ENCODE results near the gene MPZL3.
"Not testable (repeated sequence)": the region's sequence is repeated elsewhere in the genome, so short reads cannot be mapped to it uniquely, and the experiment has no call there.

The MPZL3 gene

GRCh38 chr11:118212781-118213191 is 39.4 kb downstream of the MPZL3 start:
- no peak for DNase-seq (ENCODE audit: low read depth, low spot score)

- DNase-seq (ENCODE audit: low read depth, low spot score), result no peak
Observed at GRCh38 chr11:118212131-118212725, 39.9 kb downstream of the MPZL3 start.

GRCh38 chr11:118211006-118211405 is 41.2 kb downstream of the MPZL3 start:
- peak; percentile 23 for DNase-seq (ENCODE audit: low read depth, low spot score)

- no peak for DNase-seq (ENCODE audit: low read depth, low spot score)
Observed at GRCh38 chr11:118210323-118210722, 41.8 kb downstream of the MPZL3 start.

GRCh38 chr11:118209033-118209432 is 43.1 kb downstream of the MPZL3 start:
- DNase-seq (ENCODE audit: low read depth, low spot score), result no peak

- no peak for DNase-seq (ENCODE audit: low read depth, low spot score)
Observed at GRCh38 chr11:118207079-118207478, 45.1 kb downstream of the MPZL3 start.

GRCh38 chr11:118206391-118207031 is 45.7 kb downstream of the MPZL3 start:
- no peak for DNase-seq (ENCODE audit: low read depth, low spot score)

- no peak for DNase-seq (ENCODE audit: low read depth, low spot score)
Observed at GRCh38 chr11:118205606-118206378, 46.4 kb downstream of the MPZL3 start.

GRCh38 chr11:118202599-118203422 is 49.4 kb downstream of the MPZL3 start:
- DNase-seq (ENCODE audit: low read depth, low spot score), result no peak

- DNase-seq (ENCODE audit: low read depth, low spot score), result no peak
Observed at GRCh38 chr11:118201966-118202365, 50.2 kb downstream of the MPZL3 start.

GRCh38 chr11:118200901-118201680 is 51.1 kb downstream of the MPZL3 start:
- DNase-seq (ENCODE audit: low read depth, low spot score), result no peak

- DNase-seq (ENCODE audit: low read depth, low spot score), result no peak
Observed at GRCh38 chr11:118200497-118200896, 51.7 kb downstream of the MPZL3 start.

GRCh38 chr11:118199135-118199534 is 53.0 kb downstream of the MPZL3 start:
- no peak for DNase-seq (ENCODE audit: low read depth, low spot score)

GRCh38 chr11:118198370-118198769 is 53.8 kb downstream of the MPZL3 start:
- no peak for DNase-seq (ENCODE audit: low read depth, low spot score)

GRCh38 chr11:118194835-118195627 is 57.1 kb downstream of the MPZL3 start:
- no peak for DNase-seq (ENCODE audit: low read depth, low spot score)

GRCh38 chr11:118193910-118194566 is 58.1 kb downstream of the MPZL3 start:
- DNase-seq (ENCODE audit: low read depth, low spot score), result no peak

GRCh38 chr11:118192817-118193216 is 59.3 kb downstream of the MPZL3 start:
- not testable (repeated sequence) for DNase-seq (ENCODE audit: low read depth, low spot score)

GRCh38 chr11:118190942-118191506 is 61.1 kb downstream of the MPZL3 start:
- DNase-seq (ENCODE audit: low read depth, low spot score), result not testable (repeated sequence)

GRCh38 chr11:118186346-118187107 is 65.6 kb downstream of the MPZL3 start:
- no peak for DNase-seq (ENCODE audit: low read depth, low spot score)
